Activated T-helper 1 cell treated with anti-CD3 and anti-CD28 coated beads, Interleukin-12 subunit alpha, Interleukin-12 subunit beta, Interleukin-2, Interleukin-4 antibody, amounts not matched to agents 30 ng/mL and 10 ng/mL and 1 ng/mL, durations not matched to agents 14 hours and 24 hours and 36 hours (primary cell): ENCODE data around the gene TBCD. TPM values are rescaled to one million over a fixed set of nuclear protein-coding genes. Genes with fewer than 3 reads are reported as not detected.

Source experiments
- DNase-seq: peaks from one replicate; pipeline ENCODE4 v3.0.0; 2021; ENCODE audit warnings: low spot score
- H3K27ac Mint-ChIP-seq: one replicate; pipeline ENCODE4 v1.8.0; 2021; ENCODE audit warnings: mild to moderate bottlenecking, mixed read lengths
- H3K27me3 Mint-ChIP-seq: one replicate; pipeline ENCODE4 v1.8.0; 2022; ENCODE audit warnings: mild to moderate bottlenecking, moderate library complexity, mixed read lengths; ENCODE audit not compliant: insufficient read depth
- H3K36me3 Mint-ChIP-seq: one replicate; pipeline ENCODE4 v1.8.0; 2021; ENCODE audit warnings: low read depth, mixed read lengths
- H3K4me1 Mint-ChIP-seq: one replicate; pipeline ENCODE4 v1.8.0; 2021; ENCODE audit warnings: low read depth, mixed read lengths
- H3K4me3 Mint-ChIP-seq: one replicate; pipeline ENCODE4 v1.8.0; 2021; ENCODE audit warnings: mild to moderate bottlenecking, moderate library complexity, mixed read lengths
- H3K9me3 Mint-ChIP-seq: one replicate; pipeline ENCODE4 v1.8.0; 2021; ENCODE audit warnings: mixed read lengths
- intact Hi-C: fragments of 100-400 bp; cut with micrococcal nuclease; formaldehyde crosslinking; loops from one replicate; pipeline ENCODE4 v1.15.1; 2024
- total RNA-seq: library from RNA; stranded (reverse); gene quantifications from 2 replicates; pipeline ENCODE4 v1.2.3, GENCODE V29; 2022

The TBCD gene
- total RNA-seq, result 106 and 111 TPM in 2 replicates

DNA sequence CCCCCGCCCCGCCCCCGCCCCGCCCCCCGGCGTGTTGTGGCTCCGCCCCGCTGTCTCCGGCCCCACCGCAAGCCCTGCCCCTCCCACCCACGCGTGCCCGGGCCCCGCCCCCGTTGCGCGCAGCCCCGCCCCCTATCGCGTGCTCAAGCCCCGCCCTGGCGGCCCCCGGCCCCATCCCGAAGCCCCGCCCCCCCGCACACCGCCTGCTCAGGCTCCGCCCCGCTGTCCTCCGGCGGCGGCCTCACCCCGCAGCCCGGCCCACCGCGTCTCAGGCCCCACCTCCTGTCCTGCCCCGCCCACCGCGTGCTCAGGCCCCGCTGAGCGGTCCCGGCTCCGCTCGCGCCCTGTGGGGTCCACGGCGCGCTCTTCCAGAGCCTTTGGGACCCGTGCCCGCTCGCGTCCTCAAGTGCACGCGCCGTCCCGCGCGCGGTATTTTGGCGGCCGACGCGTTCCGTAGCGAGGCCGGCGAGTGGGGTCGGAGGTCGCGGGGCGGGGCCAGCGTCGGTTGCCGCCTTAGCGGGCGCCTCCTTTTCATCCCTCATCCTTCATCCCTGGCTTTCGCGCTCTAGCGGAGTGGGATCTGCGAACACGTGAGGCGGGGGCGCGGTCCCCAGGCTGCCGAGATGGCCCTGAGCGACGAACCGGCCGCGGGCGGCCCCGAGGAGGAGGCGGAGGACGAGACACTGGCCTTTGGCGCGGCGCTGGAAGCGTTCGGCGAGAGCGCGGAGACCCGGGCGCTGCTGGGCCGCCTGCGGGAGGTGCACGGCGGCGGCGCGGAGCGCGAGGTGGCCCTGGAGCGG, at the start of gene TBCD:
Gene TBCD (plus strand): TSS at position 495 of the 800 bp plus-strand sequence. CDS start 129 bp downstream, at position 624.
- H3K4me3 Mint-ChIP-seq, result peak within 1 kb of the TSS; percentile 90
- peaks cover 4% of the 10 kb centered on the region for H3K27me3 Mint-ChIP-seq
- H3K9me3 Mint-ChIP-seq, result no peaks in the 10 kb centered on the region
- intact Hi-C loops, result loop anchor here (1.0 to 5.0 kb wide), 5 partner anchors 35 to 301 kb away; partner anchors contain the start of genes FN3KRP, NARF and RAB40B
- peak within 1 kb of the TSS; percentile 61 for H3K27ac Mint-ChIP-seq
- H3K4me1 Mint-ChIP-seq, result peaks cover 27% of the 10 kb centered on the region
- peak; percentile 81 for DNase-seq
- peaks cover 3% of the 10 kb centered on the region for H3K36me3 Mint-ChIP-seq

DNA sequence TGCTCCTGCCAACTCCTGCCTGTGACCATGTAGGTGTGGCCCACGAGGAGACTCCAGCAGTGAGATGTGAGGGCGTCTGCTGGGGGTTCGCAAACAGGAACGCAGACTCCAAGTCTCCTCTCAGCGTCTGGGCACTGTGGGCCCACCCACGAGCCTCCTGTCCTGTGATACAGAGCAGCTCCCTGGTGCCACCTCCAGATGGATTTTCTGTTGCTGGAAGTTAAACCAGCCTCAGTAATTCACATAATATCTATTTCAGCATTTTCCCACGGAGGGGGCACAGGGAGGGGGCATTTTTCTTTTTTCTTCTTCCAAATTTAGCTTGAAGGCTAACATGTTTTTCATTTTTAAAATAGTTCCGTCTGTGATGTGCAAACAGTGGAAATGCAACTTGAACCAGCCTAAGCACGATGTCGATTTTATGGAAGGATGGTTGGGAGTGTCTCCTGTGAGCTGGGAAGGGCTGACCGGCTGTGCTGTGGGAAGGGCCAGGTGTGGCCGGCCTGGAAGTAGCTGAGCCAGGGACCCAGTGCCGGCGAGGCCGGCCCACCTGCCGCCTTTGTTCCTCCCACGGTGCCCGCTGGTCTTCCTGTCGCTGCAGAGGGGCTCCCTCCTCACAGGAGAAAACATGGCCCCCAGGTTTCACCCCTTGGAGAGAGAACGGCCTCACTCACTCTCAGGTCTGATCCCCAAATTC, 49.5 kb upstream of the TBCD start:
- intact Hi-C loops, result no loop called here
- Mint-ChIP-seq H3K4me1 (no peaks in the 10 kb centered on the region), H3K36me3 (no peaks in the 10 kb centered on the region), H3K27me3 (peaks cover 2% of the 10 kb centered on the region), H3K4me3 (no peak overlapping the region), H3K9me3 (no peaks in the 10 kb centered on the region), H3K27ac (no peak overlapping the region)
- DNase-seq, result no peak

- H3K4me1 Mint-ChIP-seq, result no peaks in the 10 kb centered on the region
- H3K36me3 Mint-ChIP-seq, result no peaks in the 10 kb centered on the region
- H3K4me3 Mint-ChIP-seq, result no peak overlapping the region
- H3K27me3 Mint-ChIP-seq, result peaks cover 2% of the 10 kb centered on the region
- DNase-seq, result no peak
- H3K9me3 Mint-ChIP-seq, result no peaks in the 10 kb centered on the region
- intact Hi-C loops, result no loop called here
- H3K27ac Mint-ChIP-seq, result no peak overlapping the region
Measured at GRCh38 chr17:82703036-82703745, 48.7 kb upstream of the TBCD start.

DNA sequence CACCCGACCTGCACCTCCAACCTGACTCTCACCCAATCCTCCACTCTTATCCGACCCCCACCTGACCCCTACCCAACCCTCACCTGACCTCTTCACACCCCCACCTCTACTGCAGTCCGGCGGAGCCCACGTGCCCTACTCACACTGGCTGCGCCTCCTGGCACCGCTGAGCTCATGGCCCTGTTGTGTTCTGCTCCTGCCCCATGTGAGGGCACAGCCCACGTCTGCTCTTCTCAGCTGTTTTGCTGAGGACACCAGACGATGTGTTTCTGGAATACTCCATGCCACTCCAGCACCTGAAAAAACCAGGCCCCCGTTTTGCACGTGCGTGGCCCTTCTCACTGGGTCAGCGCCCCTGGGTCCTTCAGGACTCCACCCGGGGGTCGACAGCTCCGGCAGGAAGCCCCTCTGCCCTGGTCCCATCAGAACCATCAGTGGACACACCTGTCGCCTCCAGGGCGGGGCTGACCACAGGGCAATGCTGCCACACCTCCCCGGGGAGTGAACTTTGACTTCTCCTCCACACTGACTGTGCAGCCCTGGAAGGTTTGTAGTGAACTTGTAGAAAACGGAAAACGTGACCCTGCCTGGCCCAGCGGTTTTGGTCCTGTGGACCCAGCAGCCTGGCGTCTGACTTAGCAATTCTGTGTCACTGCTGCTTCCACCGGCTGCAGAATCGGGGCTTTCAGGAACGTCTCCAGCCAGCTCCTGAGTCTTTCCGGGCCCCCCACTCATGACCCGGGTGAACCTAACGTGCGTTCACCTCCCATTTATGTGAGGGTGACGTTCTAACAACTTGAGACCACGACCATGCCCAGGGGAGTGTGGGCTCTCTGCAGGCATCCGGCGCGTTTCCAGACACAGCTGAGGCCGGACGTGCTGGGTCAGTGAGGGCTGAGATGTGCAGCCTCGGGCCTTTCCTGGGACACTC, 47.7 kb upstream of the TBCD start:
- no peak overlapping the region for H3K4me3 Mint-ChIP-seq
- no peaks in the 10 kb centered on the region for H3K36me3 Mint-ChIP-seq
- H3K4me1 Mint-ChIP-seq, result no peaks in the 10 kb centered on the region
- intact Hi-C loops, result no loop called here
- no peak for DNase-seq
- no peaks in the 10 kb centered on the region for H3K9me3 Mint-ChIP-seq
- peaks cover under 1% of the 10 kb centered on the region for H3K27me3 Mint-ChIP-seq
- H3K27ac Mint-ChIP-seq, result no peak overlapping the region

GRCh38 chr17:82704886-82705285, 47.0 kb upstream of the TBCD start:
- no peak overlapping the region for H3K27ac Mint-ChIP-seq
- no peaks in the 10 kb centered on the region for H3K27me3 Mint-ChIP-seq
- intact Hi-C loops, result no loop called here
- H3K36me3 Mint-ChIP-seq, result no peaks in the 10 kb centered on the region
- H3K4me3 Mint-ChIP-seq, result no peak overlapping the region
- H3K4me1 Mint-ChIP-seq, result no peaks in the 10 kb centered on the region
- no peak for DNase-seq
- H3K9me3 Mint-ChIP-seq, result no peaks in the 10 kb centered on the region

DNA sequence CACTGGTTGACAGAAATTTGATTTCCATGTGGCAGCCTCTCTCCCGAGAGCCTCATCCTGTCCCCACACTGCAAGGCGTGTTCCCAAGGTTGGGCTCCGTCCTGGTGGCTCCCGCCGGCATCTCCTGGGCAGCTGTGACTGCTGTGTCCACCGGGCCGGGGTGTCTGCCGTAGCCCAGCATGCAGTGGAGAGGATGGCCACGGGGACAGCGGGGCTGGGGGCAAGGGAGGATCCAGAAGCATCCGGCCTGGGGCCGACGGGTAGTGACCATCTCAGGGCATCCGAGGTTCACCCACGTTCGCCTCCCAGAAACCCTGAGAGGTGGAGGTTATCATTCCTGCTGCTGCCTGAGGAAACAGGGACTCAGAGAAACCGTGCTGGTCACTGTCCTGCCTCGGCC, 46.1 kb upstream of the TBCD start:
- H3K4me1 Mint-ChIP-seq, result no peaks in the 10 kb centered on the region
- intact Hi-C loops, result no loop called here

GRCh38 chr17:82709024-82709675, 42.7 kb upstream of the TBCD start:
- Mint-ChIP-seq H3K9me3 (no peaks in the 10 kb centered on the region), H3K4me1 (no peaks in the 10 kb centered on the region), H3K4me3 (no peak overlapping the region), H3K36me3 (no peaks in the 10 kb centered on the region), H3K27ac (no peak overlapping the region), H3K27me3 (no peaks in the 10 kb centered on the region)
- intact Hi-C loops, result no loop called here
- no peak for DNase-seq

More for the DNA sequence above, 46.1 kb upstream of the TBCD start:
- H3K36me3 Mint-ChIP-seq, result no peaks in the 10 kb centered on the region
- no peaks in the 10 kb centered on the region for H3K9me3 Mint-ChIP-seq
- no peak overlapping the region for H3K4me3 Mint-ChIP-seq
- no peaks in the 10 kb centered on the region for H3K27me3 Mint-ChIP-seq
- H3K27ac Mint-ChIP-seq, result no peak overlapping the region
- DNase-seq, result no peak

DNA sequence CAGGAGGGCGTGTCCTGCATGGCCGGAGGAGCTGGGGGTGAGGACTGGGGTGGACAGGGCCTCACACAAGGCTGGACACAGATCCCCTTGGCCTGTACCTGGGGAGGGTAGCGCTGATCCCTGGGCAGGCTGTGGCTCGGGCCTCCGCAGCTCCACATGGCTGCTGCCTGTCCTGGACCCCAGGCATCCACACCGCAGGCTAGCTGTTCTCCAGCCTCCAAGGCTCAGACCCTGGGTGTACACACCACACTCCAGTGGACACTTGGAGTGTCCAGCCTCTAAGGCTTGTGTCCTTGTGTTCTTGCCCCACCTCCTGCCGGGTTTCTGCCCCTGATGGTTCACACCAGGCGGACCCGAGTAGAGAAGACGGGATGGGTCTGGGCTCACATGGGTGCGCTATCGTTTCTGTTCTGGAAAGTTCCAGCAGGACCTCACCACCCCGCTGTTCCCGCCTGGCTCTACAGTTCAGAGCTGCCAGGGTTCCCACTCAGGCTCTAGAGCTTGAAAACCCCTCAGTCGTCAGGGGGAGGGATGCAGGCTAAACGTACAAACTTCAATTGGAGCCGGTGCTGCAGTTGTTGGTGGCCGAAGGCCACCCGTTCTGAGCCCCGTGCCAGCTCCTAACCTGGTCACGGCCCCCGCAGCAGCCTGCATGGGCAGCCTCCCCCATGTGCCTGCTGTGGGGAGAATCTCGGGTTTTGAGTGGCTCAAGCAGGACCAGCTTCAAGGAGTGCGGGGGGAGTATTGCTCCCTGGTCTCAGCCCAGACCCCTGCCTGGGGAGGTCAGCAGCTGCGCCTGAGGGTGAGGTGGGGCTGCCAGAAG, 42.0 kb upstream of the TBCD start:
- DNase-seq, result no peak
- intact Hi-C loops, result no loop called here
- H3K4me3 Mint-ChIP-seq, result no peak overlapping the region
- no peaks in the 10 kb centered on the region for H3K4me1 Mint-ChIP-seq
- H3K36me3 Mint-ChIP-seq, result no peaks in the 10 kb centered on the region
- H3K27me3 Mint-ChIP-seq, result no peaks in the 10 kb centered on the region
- H3K27ac Mint-ChIP-seq, result no peak overlapping the region
- no peaks in the 10 kb centered on the region for H3K9me3 Mint-ChIP-seq

- H3K4me3 Mint-ChIP-seq, result no peak overlapping the region
- DNase-seq, result no peak
- intact Hi-C loops, result no loop called here
- peaks cover 1% of the 10 kb centered on the region for H3K4me1 Mint-ChIP-seq
- H3K27ac Mint-ChIP-seq, result no peak overlapping the region
- no peaks in the 10 kb centered on the region for H3K27me3 Mint-ChIP-seq
- no peaks in the 10 kb centered on the region for H3K36me3 Mint-ChIP-seq
- no peaks in the 10 kb centered on the region for H3K9me3 Mint-ChIP-seq
Measured at GRCh38 chr17:82710499-82711232, 41.2 kb upstream of the TBCD start.

- Mint-ChIP-seq H3K4me1 (peaks cover 17% of the 10 kb centered on the region), H3K27ac (no peak overlapping the region), H3K27me3 (no peaks in the 10 kb centered on the region), H3K9me3 (no peaks in the 10 kb centered on the region), H3K4me3 (no peak overlapping the region), H3K36me3 (peaks cover 6% of the 10 kb centered on the region)
- intact Hi-C loops, result no loop called here
- no peak for DNase-seq
Measured at GRCh38 chr17:82713071-82713723, 38.7 kb upstream of the TBCD start.
